ENCODE results near the gene RNF212.
"Not testable (repeated sequence)": the region's sequence is repeated elsewhere in the genome, so short reads cannot be mapped to it uniquely, and the experiment has no call there.

GRCh38 chr4:1125466-1125865 is 12.1 kb upstream of the RNF212 start:
- TF ChIP-seq CTCF, POLR2A (IDR thresholded peaks at IDR 0.05): not testable (repeated sequence)

Data from thyroid gland (tissue), 4 donors.